Suprapubic skin (tissue), 4 donors: ENCODE results near the gene APOB.

Experiments
- EP300 ChIP-seq: sonication (generic); formaldehyde crosslinking; IDR thresholded peaks from one replicate; pipeline ENCODE4 v1.6.1; 2017; ENCODE audit warnings: antibody characterized with exemption
- POLR2A ChIP-seq, 2 donors: fragments of 450-650 bp; IDR thresholded peaks; one replicate each; pipeline ENCODE4 v1.6.1; 2017; ENCODE audit warnings: antibody characterized with exemption in 2 of 2, mild to moderate bottlenecking in 2 of 2, moderate library complexity in 2 of 2
- POLR2AphosphoS5 ChIP-seq, 3 donors: sonication (generic); formaldehyde crosslinking; IDR thresholded peaks; one replicate each; pipeline ENCODE4 v1.6.1; 2017; ENCODE audit warnings: antibody characterized with exemption in 3 of 3
- TF ChIP-seq, protein P1 (sequence below), 2 donors: fragments of 200-600 bp in 1 of 2; fragments of 450-650 bp in 1 of 2; sonication (generic) in 1 of 2; IDR thresholded peaks; one replicate each; pipeline ENCODE4 v1.5.1; 2016 to 2019; ENCODE audit warnings: antibody characterized with exemption in 2 of 2, mild to moderate bottlenecking in 1 of 2, moderate library complexity in 1 of 2

DNA sequence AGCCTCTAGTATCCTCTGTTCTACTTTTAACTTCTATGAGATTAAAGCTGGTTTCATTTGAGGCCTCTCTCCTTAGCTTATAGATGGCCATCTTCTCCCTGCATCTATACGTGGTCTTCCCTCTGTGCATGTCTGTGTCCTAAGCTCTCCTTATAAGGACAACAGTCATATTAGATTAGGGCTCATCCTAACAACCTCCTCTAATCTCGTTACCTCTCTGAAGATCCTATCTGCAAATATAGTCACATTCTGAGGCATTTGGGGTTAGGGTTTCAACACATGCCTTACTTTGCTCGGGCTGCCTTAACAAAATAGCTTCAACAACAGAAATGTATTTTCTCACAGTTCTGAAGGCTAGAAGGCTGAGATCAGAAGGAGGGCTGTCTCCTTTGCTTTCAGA, 11.6 kb upstream of the APOB start:
- TF ChIP-seq POLR2A (IDR thresholded peaks at IDR 0.05) (no peak), POLR2AphosphoS5 (IDR thresholded peaks at IDR 0.05) (no peak), EP300 (no peak)
- TF ChIP-seq, protein P1, sequence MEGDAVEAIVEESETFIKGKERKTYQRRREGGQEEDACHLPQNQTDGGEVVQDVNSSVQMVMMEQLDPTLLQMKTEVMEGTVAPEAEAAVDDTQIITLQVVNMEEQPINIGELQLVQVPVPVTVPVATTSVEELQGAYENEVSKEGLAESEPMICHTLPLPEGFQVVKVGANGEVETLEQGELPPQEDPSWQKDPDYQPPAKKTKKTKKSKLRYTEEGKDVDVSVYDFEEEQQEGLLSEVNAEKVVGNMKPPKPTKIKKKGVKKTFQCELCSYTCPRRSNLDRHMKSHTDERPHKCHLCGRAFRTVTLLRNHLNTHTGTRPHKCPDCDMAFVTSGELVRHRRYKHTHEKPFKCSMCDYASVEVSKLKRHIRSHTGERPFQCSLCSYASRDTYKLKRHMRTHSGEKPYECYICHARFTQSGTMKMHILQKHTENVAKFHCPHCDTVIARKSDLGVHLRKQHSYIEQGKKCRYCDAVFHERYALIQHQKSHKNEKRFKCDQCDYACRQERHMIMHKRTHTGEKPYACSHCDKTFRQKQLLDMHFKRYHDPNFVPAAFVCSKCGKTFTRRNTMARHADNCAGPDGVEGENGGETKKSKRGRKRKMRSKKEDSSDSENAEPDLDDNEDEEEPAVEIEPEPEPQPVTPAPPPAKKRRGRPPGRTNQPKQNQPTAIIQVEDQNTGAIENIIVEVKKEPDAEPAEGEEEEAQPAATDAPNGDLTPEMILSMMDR (IDR thresholded peaks at IDR 0.05): no peak
